Mesenchymal stem cell (in vitro differentiated cells and primary cell): ENCODE data around the gene GABBR2.
"Not testable (repeated sequence)": the region's sequence is repeated elsewhere in the genome, so short reads cannot be mapped to it uniquely, and the experiment has no call there.

Experiments
- DNase-seq: peaks from one replicate; pipeline ENCODE4 v3.0.0-alpha.2; 2013
- H2AFZ ChIP-seq: one replicate; pipeline ENCODE4 v1.6.1; 2013; ENCODE audit warnings: low read depth, mild to moderate bottlenecking, control low read depth, inconsistent platforms, low read length, moderate library complexity
- H2AK5ac ChIP-seq: 2 replicates; pipeline ENCODE4 v1.6.1; 2013; ENCODE audit warnings: low read length, moderate library complexity, mild to moderate bottlenecking, inconsistent platforms; ENCODE audit not compliant: severe bottlenecking
- H2BK120ac ChIP-seq: one replicate; pipeline ENCODE4 v1.6.1; 2013; ENCODE audit warnings: low read depth, mild to moderate bottlenecking, inconsistent platforms, low read length, moderate library complexity
- H2BK12ac ChIP-seq, 2 experiments: one replicate each; pipeline ENCODE4 v1.6.1; 2013; ENCODE audit warnings: inconsistent platforms in 2 of 2, low read length in 2 of 2, mild to moderate bottlenecking in 2 of 2, moderate library complexity in 2 of 2, control low read depth in 1 of 2
- H2BK15ac ChIP-seq: one replicate; pipeline ENCODE4 v1.6.1; 2013; ENCODE audit warnings: mild to moderate bottlenecking, low read depth, inconsistent platforms; ENCODE audit not compliant: poor library complexity, severe bottlenecking
- H2BK5ac ChIP-seq: 2 replicates; pipeline ENCODE4 v1.6.1; 2013; ENCODE audit warnings: low read depth, mild to moderate bottlenecking, low read length, control low read depth, inconsistent platforms; ENCODE audit not compliant: poor library complexity, severe bottlenecking
- H3K14ac ChIP-seq, 2 experiments: one replicate each; pipeline ENCODE4 v1.6.1; 2013; ENCODE audit warnings: inconsistent platforms in 2 of 2, low read length in 2 of 2, control low read depth in 1 of 2, mild to moderate bottlenecking in 1 of 2, moderate library complexity in 1 of 2
- H3K18ac ChIP-seq, 2 experiments: one replicate each; pipeline ENCODE4 v1.6.1; 2013; ENCODE audit warnings: inconsistent platforms in 2 of 2, low read length in 2 of 2, control low read depth in 1 of 2, low read depth in 1 of 2, mild to moderate bottlenecking in 1 of 2
- H3K23ac ChIP-seq, 2 experiments: one replicate each; pipeline ENCODE4 v1.6.1; 2013; ENCODE audit warnings: inconsistent platforms in 2 of 2, low read length in 2 of 2, mild to moderate bottlenecking in 2 of 2, moderate library complexity in 2 of 2, control low read depth in 1 of 2
- H3K27ac ChIP-seq: 2 replicates; pipeline ENCODE4 v1.5.1; 2013; ENCODE audit warnings: mild to moderate bottlenecking, moderate library complexity, low read length, control low read depth, inconsistent platforms; ENCODE audit not compliant: poor library complexity, severe bottlenecking
- H3K27me3 ChIP-seq, 2 experiments: 2 replicates each; pipeline versions ENCODE4 v1.6.1 to v1.7.0; 2013; ENCODE audit warnings: low read length in 2 of 2, mild to moderate bottlenecking in 2 of 2, moderate library complexity in 2 of 2, control low read depth in 1 of 2, inconsistent platforms in 1 of 2; ENCODE audit not compliant: control insufficient read depth in 1 of 2, insufficient read depth in 1 of 2
- H3K36me3 ChIP-seq, 2 experiments: 2 replicates each; pipeline versions ENCODE4 v1.6.1 to v1.7.0; 2013; ENCODE audit warnings: low read length in 2 of 2, control low read depth in 1 of 2, inconsistent platforms in 1 of 2, low read depth in 1 of 2, mild to moderate bottlenecking in 1 of 2; ENCODE audit not compliant: insufficient read depth in 2 of 2, control insufficient read depth in 1 of 2
- H3K4ac ChIP-seq, 2 experiments: one replicate each; pipeline ENCODE4 v1.6.1; 2013; ENCODE audit warnings: inconsistent platforms in 2 of 2, low read length in 2 of 2, mild to moderate bottlenecking in 2 of 2, moderate library complexity in 2 of 2, control low read depth in 1 of 2, low read depth in 1 of 2
- H3K4me1 ChIP-seq: 2 replicates; pipeline ENCODE4 v1.6.1; 2013; ENCODE audit warnings: low read depth, low read length, control low read depth; ENCODE audit not compliant: control insufficient read depth, insufficient read depth
- H3K4me2 ChIP-seq: 2 replicates; pipeline ENCODE4 v1.6.1; 2013; ENCODE audit warnings: low read length, mild to moderate bottlenecking, inconsistent platforms; ENCODE audit not compliant: poor library complexity, severe bottlenecking
- H3K4me3 ChIP-seq, 2 experiments: 2 replicates each; pipeline versions ENCODE4 v1.5.1 to v1.7.0; 2013; ENCODE audit warnings: low read length in 2 of 2, mild to moderate bottlenecking in 2 of 2, control low read depth in 1 of 2, low read depth in 1 of 2; ENCODE audit not compliant: insufficient read depth in 1 of 2
- H3K79me1 ChIP-seq: replicated peaks from 2 replicates; pipeline ENCODE4 v1.6.1; 2013; ENCODE audit warnings: mild to moderate bottlenecking, control low read depth, low read length, inconsistent platforms; ENCODE audit not compliant: poor library complexity, severe bottlenecking
- H3K9ac ChIP-seq: 2 replicates; pipeline ENCODE4 v1.7.0; 2013; ENCODE audit warnings: mild to moderate bottlenecking, low read length, moderate library complexity
- H3K9me3 ChIP-seq: 2 replicates; pipeline ENCODE4 v1.7.0; 2013; ENCODE audit warnings: mild to moderate bottlenecking, low read length; ENCODE audit not compliant: control insufficient read depth
- H4K8ac ChIP-seq: one replicate; pipeline ENCODE4 v1.6.1; 2013; ENCODE audit warnings: inconsistent platforms, mild to moderate bottlenecking, low read length, moderate library complexity
- H4K91ac ChIP-seq: one replicate; pipeline ENCODE4 v1.6.1; 2013; ENCODE audit warnings: mild to moderate bottlenecking, low read length, inconsistent platforms
- WGBS: methylation state at CpG from one replicate; pipeline ENCODE4 v1.1.7; 2013; ENCODE audit warnings: mixed read lengths; 5-methylcytosine and 5-hydroxymethylcytosine counted together

GABBR2 gene

DNA sequence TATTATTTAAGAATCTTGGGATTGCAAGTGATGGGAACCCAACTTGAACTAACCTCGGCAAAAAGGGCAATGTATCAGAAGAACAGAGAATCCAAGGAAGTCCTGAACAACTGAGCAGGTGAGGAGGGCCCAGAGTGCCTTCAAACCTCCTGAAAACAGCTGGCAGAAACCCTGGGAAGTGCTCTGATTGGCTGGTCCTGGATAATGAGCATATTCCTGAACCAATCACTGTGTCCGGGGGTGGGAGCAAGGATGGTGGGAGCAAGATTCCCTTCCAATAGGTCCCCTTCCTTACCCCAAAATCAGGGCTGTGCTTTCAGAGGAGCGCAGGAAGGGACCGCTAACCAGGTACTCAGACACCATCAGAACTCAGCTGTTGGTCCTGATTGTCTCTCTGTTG is 421.4 kb downstream of the GABBR2 start:
- peaks cover 35 to 48% of the 10 kb centered on the region in 2 experiments for H3K27me3 ChIP-seq
- no peaks in the 10 kb centered on the region for H3K36me3 ChIP-seq
- no peak overlapping the region for H3K4me3 ChIP-seq
- no peak overlapping the region for H3K4ac ChIP-seq
- no peaks in the 10 kb centered on the region for H3K9me3 ChIP-seq
- H3K9ac ChIP-seq = no peak overlapping the region
- H2BK15ac ChIP-seq = no peak overlapping the region
- H4K91ac ChIP-seq = no peak overlapping the region
- H3K27ac ChIP-seq = no peak overlapping the region
- no peak overlapping the region for H3K18ac ChIP-seq
- no peak overlapping the region for H2AFZ ChIP-seq
- H3K79me1 ChIP-seq = no peaks in the 10 kb centered on the region
- no peak for DNase-seq
- no peak overlapping the region for H3K14ac ChIP-seq
- no peak overlapping the region for H2AK5ac ChIP-seq
- no peak overlapping the region for H3K23ac ChIP-seq
- H2BK12ac ChIP-seq = no peak overlapping the region
- H4K8ac ChIP-seq = no peak overlapping the region
- no peak overlapping the region for H2BK5ac ChIP-seq
- no peak overlapping the region for H3K4me2 ChIP-seq
- H3K4me1 ChIP-seq = no peaks in the 10 kb centered on the region
- 95% methylated on average over 4 of the region's 4 CpGs for WGBS
- H2BK120ac ChIP-seq = no peak overlapping the region

DNA sequence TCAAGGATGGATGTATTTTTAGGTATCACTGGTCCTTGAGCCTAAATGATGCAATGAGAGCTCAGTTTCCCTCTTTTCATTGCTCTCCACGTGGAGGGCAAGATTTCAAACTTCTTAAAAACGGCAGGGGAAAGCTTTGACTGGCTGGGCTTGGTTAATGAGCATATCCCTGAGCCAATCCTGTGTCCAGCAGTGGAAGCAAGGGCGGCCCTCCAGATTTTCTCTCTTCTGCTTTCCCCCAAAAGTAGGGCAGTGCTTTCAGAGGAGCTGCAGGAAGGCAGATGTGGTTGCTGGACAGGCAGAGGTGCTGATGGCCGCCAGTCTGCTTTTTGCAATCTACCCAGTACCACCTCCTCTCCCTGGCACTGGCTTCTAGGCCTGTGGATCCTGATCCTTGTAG is 423.3 kb downstream of the GABBR2 start:
- H2AK5ac ChIP-seq = no peak overlapping the region
- H4K8ac ChIP-seq = no peak overlapping the region
- H3K79me1 ChIP-seq = no peaks in the 10 kb centered on the region
- peaks cover 41 to 58% of the 10 kb centered on the region in 2 experiments for H3K27me3 ChIP-seq
- H2BK5ac ChIP-seq = no peak overlapping the region
- H3K9me3 ChIP-seq = no peaks in the 10 kb centered on the region
- no peak overlapping the region for H2BK15ac ChIP-seq
- H3K4me1 ChIP-seq = peaks cover 1% of the 10 kb centered on the region
- 66% methylated on average over 4 of the region's 4 CpGs for WGBS
- no peak overlapping the region for H3K27ac ChIP-seq
- no peak overlapping the region for H2BK12ac ChIP-seq
- no peak overlapping the region for H2AFZ ChIP-seq
- no peak overlapping the region for H3K4me3 ChIP-seq
- no peak overlapping the region for H3K18ac ChIP-seq
- H3K36me3 ChIP-seq = no peaks in the 10 kb centered on the region
- no peak overlapping the region for H3K4me2 ChIP-seq
- no peak overlapping the region for H3K4ac ChIP-seq
- H4K91ac ChIP-seq = no peak overlapping the region
- H3K9ac ChIP-seq = no peak overlapping the region
- H3K14ac ChIP-seq = no peak overlapping the region
- no peak for DNase-seq
- H2BK120ac ChIP-seq = no peak overlapping the region
- no peak overlapping the region for H3K23ac ChIP-seq

DNA sequence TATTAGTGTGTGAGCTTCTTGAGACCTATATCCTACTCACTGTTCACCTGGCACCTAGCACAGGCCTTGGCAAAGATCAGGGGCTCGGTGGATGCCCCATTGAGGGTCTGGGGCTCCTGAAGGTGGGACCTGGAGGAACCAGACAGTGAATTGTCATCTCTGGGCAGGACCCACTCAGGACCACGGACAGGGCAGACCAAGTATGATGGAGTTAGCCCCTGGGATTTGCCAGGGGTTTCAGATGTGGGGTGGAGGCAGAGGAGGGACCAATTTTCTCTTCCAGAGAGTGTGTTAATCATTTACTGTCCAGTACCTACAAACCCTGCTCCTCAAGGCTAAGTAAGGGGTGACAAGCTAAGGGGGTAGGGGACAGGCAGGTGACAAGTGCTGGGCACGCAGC is 424.0 kb downstream of the GABBR2 start:
- no peak overlapping the region for H3K9ac ChIP-seq
- DNase-seq = no peak
- H4K8ac ChIP-seq = no peak overlapping the region
- no peak overlapping the region for H2BK12ac ChIP-seq
- WGBS = 36% methylated on average over 3 of the region's 3 CpGs
- peaks cover 1% of the 10 kb centered on the region for H3K4me1 ChIP-seq
- no peak overlapping the region for H3K14ac ChIP-seq
- no peak overlapping the region for H3K27ac ChIP-seq
- H3K4ac ChIP-seq = no peak overlapping the region
- H3K4me3 ChIP-seq = no peak overlapping the region
- no peak overlapping the region for H3K23ac ChIP-seq
- no peak overlapping the region for H3K18ac ChIP-seq
- no peaks in the 10 kb centered on the region for H3K79me1 ChIP-seq
- no peak overlapping the region for H4K91ac ChIP-seq
- no peak overlapping the region for H2BK5ac ChIP-seq
- no peaks in the 10 kb centered on the region for H3K36me3 ChIP-seq
- H3K27me3 ChIP-seq = peaks cover 48 to 65% of the 10 kb centered on the region in 2 experiments
- H3K4me2 ChIP-seq = no peak overlapping the region
- H2AK5ac ChIP-seq = no peak overlapping the region
- no peaks in the 10 kb centered on the region for H3K9me3 ChIP-seq
- H2BK15ac ChIP-seq = no peak overlapping the region
- H2BK120ac ChIP-seq = no peak overlapping the region
- no peak overlapping the region for H2AFZ ChIP-seq

DNA sequence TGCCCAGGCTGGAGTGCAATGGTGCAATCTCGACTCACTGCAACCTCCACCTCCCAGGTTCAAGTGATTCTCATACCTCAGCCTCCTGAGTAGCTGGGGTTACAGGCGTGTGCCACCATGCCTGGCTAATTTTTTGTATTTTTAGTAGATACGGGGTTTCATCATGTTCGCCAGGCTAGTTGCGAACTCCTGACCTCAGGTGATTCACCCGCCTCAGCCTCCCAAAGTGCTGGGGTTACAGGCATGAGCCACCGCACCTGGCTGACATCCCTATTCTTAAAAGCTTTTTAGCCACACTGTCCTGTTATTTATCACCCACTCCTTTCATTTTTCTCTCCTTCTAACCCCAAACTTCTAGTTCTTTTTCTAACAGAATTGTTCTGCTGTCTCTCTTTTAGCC is 425.6 kb downstream of the GABBR2 start:
- not testable (repeated sequence) for H3K9me3 ChIP-seq, H3K4me2 ChIP-seq, H3K4ac ChIP-seq, DNase-seq, H3K4me1 ChIP-seq, H3K4me3 ChIP-seq, H2BK120ac ChIP-seq, H2AFZ ChIP-seq, H3K36me3 ChIP-seq, H3K18ac ChIP-seq, H4K8ac ChIP-seq, H3K79me1 ChIP-seq, H3K27ac ChIP-seq, H2BK15ac ChIP-seq, H3K9ac ChIP-seq, H3K23ac ChIP-seq, H4K91ac ChIP-seq, H2BK5ac ChIP-seq, H2BK12ac ChIP-seq, H3K14ac ChIP-seq, H2AK5ac ChIP-seq
- WGBS = 79% methylated on average over 7 of the region's 7 CpGs
- peaks cover 64 to 74% of the 10 kb centered on the region in 2 experiments for H3K27me3 ChIP-seq
